NCI-H2227 treated with DMSO at 0.1 percent for 48 hours (cell line): ENCODE measurements around the gene CTAGE1.
"Not testable (repeated sequence)": the region's sequence is repeated elsewhere in the genome, so short reads cannot be mapped to it uniquely, and the experiment has no call there.

Source experiments
- DNase-seq: peaks from one replicate; lab custom pipeline; 2025; lab: John Stamatoyannopoulos, UW

Gene CTAGE1, protein sequence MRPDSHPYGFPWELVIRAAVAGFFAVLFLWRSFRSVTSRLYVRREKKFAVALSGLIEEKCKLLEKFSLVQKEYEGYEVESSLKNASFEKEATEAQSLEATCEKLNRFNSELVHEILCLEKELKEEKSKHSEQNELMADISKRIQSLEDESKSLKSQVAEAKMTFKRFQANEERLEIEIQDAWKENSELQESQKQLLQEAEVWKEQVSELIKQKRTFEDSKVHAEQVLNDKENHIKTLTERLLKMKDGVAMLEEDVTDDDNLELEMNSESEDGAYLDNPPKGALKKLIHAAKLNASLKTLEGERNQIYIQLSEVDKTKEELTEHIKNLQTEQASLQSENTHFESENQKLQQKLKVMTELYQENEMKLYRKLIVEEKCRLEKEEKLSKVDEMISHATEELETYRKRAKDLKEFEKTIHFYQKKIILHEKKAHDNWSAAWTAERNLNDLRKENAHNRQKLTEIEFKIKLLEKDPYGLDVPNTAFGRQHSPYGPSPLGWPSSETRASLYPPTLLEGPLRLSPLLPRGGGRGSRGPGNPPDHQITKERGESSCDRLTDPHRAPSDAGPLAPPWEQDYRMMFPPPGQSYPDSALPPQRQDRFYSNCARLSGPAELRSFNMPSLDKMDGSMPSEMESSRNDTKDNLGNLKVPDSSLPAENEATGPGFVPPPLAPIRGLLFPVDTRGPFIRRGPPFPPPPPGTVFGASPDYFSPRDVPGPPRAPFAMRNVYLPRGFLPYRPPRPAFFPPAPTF

DNA sequence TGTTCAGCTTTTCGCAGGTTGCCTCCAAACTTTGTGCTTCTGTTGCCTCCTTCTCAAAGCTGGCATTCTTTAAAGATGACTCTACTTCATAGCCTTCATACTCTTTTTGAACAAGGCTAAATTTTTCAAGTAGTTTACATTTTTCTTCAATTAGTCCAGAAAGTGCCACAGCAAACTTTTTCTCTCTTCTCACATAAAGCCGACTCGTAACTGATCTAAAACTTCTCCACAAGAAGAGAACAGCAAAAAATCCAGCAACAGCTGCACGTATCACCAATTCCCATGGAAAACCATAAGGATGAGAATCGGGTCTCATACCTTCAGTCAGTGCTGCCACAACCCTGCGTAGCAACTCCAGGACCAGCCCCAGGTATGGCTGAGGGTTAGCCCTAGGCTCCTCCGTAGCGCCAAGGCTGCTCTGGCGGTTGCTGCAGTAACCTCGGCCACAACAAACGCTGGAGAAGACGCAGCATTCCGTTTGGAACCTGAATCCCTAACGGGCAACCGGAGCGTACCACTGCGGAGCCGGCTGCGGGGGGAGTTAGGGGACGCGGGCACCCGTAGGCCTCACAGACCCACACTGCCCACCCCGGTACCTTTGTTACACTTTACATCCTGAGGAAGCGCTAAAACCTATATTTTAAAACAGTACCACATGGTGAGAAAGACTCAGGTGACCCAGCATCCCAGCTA is at the start of gene CTAGE1:
CTAGE1 (minus strand) TSS at position 420 of the 693 bp plus-strand sequence; CDS start at position 316, 104 bp downstream.
- no peak for DNase-seq

- DNase-seq = no peak
Observed at GRCh38 chr18:22466608-22467395, 49.1 kb upstream of the CTAGE1 start.

- no peak for DNase-seq
Observed at GRCh38 chr18:22465859-22466457, 48.2 kb upstream of the CTAGE1 start.

DNA sequence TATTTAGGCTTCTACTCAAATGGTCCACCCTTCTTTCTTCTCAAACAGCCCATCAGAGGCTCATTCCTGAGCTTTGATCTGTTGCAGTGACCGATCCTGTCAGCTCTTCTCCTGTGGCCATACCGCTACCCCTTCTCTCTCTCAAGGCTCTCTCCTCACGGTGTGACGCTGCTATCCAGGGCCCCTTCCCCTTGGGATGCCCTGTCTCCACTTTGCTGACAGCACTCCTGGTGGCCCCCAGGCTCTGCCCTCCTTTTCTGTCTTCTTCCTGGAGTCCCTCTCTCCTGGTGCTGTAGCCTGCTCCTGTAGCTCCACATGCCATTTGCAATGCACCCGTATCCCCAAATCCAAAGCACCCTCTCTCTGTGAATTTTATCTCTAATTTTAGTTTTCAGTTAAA is 45.4 kb upstream of the CTAGE1 start:
- no peak for DNase-seq

DNA sequence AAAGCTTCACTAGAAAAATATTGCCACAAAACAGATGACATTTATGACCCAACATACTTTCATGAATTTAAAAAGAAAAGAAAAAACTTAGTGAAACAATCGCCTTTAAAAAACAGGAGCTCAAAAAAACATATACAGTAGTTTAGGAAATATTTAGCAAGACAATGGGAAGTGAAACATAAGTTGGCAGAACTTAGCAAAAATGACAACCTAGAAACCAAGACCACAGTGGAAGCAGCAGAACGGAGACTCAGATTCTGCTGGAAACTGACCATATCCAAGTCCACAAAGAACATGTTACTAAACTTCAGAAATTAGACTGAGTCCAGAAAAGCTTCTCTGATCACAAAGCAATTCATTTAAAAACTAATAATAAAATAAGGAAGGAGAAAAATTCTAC is 41.8 kb upstream of the CTAGE1 start:
- DNase-seq = no peak

- no peak for DNase-seq
Observed at GRCh38 chr18:22457524-22457923, 39.8 kb upstream of the CTAGE1 start.

DNA sequence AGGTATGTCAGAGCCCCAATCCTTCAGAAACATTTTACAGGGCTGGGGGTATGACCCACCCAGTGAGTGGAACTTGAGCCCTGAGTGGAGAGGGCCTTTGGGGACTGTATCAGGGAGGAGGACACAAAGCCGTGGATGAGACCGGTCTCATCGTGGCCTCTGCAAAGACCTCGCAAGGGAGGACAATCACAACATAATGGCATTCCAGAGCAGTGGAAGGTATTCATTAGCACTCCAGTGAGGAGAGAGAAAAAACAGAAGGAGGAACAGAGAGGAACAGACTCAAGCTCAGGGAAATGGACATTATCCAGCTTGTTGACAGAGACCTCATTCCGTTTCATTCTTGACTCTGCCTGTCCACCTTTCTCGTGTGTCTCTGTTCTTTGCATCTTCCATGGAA is 38.8 kb upstream of the CTAGE1 start:
- DNase-seq = no peak

GRCh38 chr18:22456116-22456480 is 38.4 kb upstream of the CTAGE1 start:
- DNase-seq = no peak

DNA sequence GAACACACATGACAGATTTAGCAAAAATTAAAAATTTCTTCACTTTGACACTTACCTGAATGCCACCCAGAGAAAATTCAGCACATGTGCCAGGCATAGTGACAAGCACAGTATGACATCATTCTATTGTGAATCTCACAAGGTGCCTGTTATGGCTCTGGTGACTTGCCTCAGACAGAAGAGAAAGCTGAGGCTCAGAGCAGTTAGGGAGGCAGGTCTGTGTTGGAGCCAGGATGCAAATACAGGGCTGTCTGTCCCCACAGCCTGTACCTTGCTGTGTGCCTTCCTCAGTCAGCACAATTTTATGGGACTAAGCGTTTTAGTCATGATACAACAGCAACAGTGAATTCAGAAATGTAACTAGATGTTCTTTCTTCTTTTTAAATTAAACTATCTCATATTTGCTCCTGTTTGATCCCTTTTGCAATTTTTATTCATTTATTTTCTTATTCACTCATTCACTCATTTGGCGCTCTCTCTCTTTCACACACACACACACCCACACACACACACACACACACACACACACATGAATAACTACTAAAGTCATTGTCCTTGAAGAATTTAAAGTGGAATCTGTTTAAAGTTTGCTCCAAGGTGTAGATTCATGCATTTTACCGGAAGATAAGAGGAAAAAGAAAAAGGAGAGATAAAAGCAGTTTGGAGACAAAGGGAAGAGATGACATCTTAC is 37.9 kb upstream of the CTAGE1 start:
- no peak for DNase-seq

DNA sequence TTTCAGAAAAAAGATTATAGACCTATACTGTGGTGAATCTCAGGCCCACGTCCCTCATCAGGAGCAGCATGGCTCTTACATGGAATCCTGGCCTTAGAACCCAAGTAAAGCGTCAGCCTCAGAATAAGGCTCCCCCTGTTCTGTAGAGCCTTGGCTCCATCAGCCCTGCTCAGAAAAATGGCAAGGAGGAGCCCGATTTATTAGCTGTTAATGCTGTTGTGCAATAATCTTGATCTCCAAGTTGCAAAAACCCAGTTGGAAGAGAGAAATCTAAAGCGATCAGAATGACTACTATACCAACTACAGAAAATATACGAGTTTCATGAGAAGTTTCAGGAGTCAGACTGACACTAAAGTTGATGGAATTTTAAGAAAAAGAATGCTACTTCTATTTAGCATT is 35.6 kb upstream of the CTAGE1 start:
- no peak for DNase-seq

- DNase-seq = no peak
Observed at GRCh38 chr18:22452226-22452668, 34.5 kb upstream of the CTAGE1 start.

GRCh38 chr18:22451796-22452195 is 34.1 kb upstream of the CTAGE1 start:
- DNase-seq = no peak

GRCh38 chr18:22450766-22451165 is 33.1 kb upstream of the CTAGE1 start:
- DNase-seq = not testable (repeated sequence)

DNA sequence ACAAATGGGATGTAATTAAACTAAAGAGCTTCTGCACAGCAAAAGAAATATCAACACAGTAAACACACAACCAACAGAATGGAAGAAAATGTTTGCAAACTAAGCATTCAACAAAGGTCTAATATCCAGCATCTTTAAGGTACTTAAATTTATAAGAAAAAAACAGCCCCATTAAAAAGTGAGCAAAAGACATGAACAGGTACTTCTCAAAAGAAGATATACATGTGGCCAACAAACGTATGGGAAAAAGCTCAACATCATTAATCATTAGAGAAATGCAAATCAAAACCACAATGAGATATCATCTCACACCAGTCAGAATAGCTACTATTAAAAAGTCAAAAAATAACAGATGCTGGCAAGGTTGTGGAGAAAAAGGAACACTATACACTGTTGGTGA is 32.6 kb upstream of the CTAGE1 start:
- DNase-seq = not testable (repeated sequence)

GRCh38 chr18:22449753-22450152 is 32.0 kb upstream of the CTAGE1 start:
- DNase-seq = not testable (repeated sequence)

- no peak for DNase-seq
Observed at GRCh38 chr18:22448238-22448637, 30.5 kb upstream of the CTAGE1 start.

GRCh38 chr18:22447792-22448191 is 30.1 kb upstream of the CTAGE1 start:
- no peak for DNase-seq

DNA sequence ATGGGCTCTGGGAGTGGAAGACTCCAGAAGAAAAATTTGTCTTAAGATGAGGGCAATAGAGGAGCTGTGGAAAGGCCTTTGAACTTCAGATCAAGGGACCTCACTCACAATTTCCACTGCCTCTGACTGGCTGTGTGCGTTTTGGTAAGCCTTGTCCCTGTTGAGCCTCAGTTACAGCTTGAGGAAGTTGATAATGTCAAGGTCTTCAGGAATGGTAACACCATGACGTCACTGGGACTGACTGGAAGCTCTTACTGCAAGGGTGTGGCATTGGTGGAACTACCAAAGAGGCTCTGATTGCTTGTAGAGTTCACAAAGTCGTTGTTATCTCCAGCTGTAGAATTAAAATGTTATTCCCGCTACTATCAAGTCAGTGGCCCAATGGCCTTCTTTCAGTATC is 29.2 kb upstream of the CTAGE1 start:
- DNase-seq = no peak

GRCh38 chr18:22446325-22446724 is 28.6 kb upstream of the CTAGE1 start:
- no peak for DNase-seq

GRCh38 chr18:22441638-22442037 is 23.9 kb upstream of the CTAGE1 start:
- DNase-seq = no peak

GRCh38 chr18:22439447-22439846 is 21.7 kb upstream of the CTAGE1 start:
- no peak for DNase-seq
